Keratinocyte (primary cell): Measurements from ENCODE around the gene CELSR1. TPM values are rescaled to one million over a fixed set of nuclear protein-coding genes. Genes with fewer than 3 reads are reported as not detected.
A peak's percentile ranks its signal among the peaks of the same experiment; 100 is the strongest.

ENCODE experiments used
- DNase-seq: peaks from one replicate; pipeline ENCODE4 v3.0.0-alpha.2; 2011; ENCODE audit warnings: low read depth, missing footprints, low spot score
- FAIRE-seq: peaks from 2 replicates; lab custom pipeline; 2011; peaks lifted over from hg19 to GRCh38; lab: Jason Lieb, UNC
- H2AFZ ChIP-seq: 2 replicates; pipeline ENCODE4 v1.6.0; 2012; ENCODE audit warnings: low read length, control low read depth, inconsistent platforms; ENCODE audit not compliant: control insufficient read depth
- H3K27ac ChIP-seq: 2 replicates; pipeline ENCODE4 v1.5.1; 2011; ENCODE audit warnings: low read length; ENCODE audit not compliant: control insufficient read depth, insufficient read depth
- H3K27me3 ChIP-seq: 3 replicates; pipeline ENCODE4 v1.6.0; 2011; ENCODE audit warnings: low read length; ENCODE audit not compliant: control insufficient read depth, insufficient read depth; ENCODE audit errors: extremely low read depth
- H3K36me3 ChIP-seq, 2 experiments: 2 replicates in 1 of 2; 3 replicates in 1 of 2; pipeline ENCODE4 v1.5.1; 2011; ENCODE audit warnings: low read length in 2 of 2, mild to moderate bottlenecking in 1 of 2; ENCODE audit not compliant: control insufficient read depth in 2 of 2, insufficient read depth in 2 of 2; ENCODE audit errors: extremely low read depth in 1 of 2
- H3K4me1 ChIP-seq: 3 replicates; pipeline ENCODE4 v1.5.1; 2011; ENCODE audit warnings: low read length; ENCODE audit not compliant: control insufficient read depth, insufficient read depth; ENCODE audit errors: extremely low read depth
- H3K4me2 ChIP-seq: 3 replicates; pipeline ENCODE4 v1.6.0; 2011; ENCODE audit warnings: low read depth, low read length; ENCODE audit not compliant: control insufficient read depth, insufficient read depth; ENCODE audit errors: extremely low read depth
- H3K4me3 ChIP-seq, 3 experiments: fragments of 200-600 bp in 1 of 3; sonication (generic) in 1 of 3; 2 replicates in 2 of 3; 3 replicates in 1 of 3; pipeline ENCODE4 v1.5.1; 2011 to 2016; ENCODE audit warnings: low read length in 3 of 3, mild to moderate bottlenecking in 3 of 3, control low read depth in 2 of 3, inconsistent platforms in 1 of 3, low read depth in 1 of 3, mixed read lengths in 1 of 3, mixed run types in 1 of 3, moderate library complexity in 1 of 3; ENCODE audit not compliant: control insufficient read depth in 2 of 3, insufficient read depth in 2 of 3; ENCODE audit errors: extremely low read depth in 1 of 3
- H3K79me2 ChIP-seq: 2 replicates; pipeline ENCODE4 v1.6.0; 2012; ENCODE audit warnings: low read length; ENCODE audit not compliant: control insufficient read depth, insufficient read depth
- H3K9ac ChIP-seq: 3 replicates; pipeline ENCODE4 v1.6.0; 2011; ENCODE audit warnings: low read length; ENCODE audit not compliant: control insufficient read depth, insufficient read depth; ENCODE audit errors: extremely low read depth
- H3K9me1 ChIP-seq: 3 replicates; pipeline ENCODE4 v1.6.0; 2011; ENCODE audit warnings: low read length; ENCODE audit not compliant: control insufficient read depth, insufficient read depth; ENCODE audit errors: extremely low read depth
- H3K9me3 ChIP-seq: 2 replicates; pipeline ENCODE4 v1.5.1; 2012; ENCODE audit warnings: low read depth, low read length; ENCODE audit not compliant: control insufficient read depth
- H4K20me1 ChIP-seq: 3 replicates; pipeline ENCODE4 v1.6.0; 2011; ENCODE audit warnings: low read length; ENCODE audit not compliant: control insufficient read depth, insufficient read depth; ENCODE audit errors: extremely low read depth
- EZH2 ChIP-seq: IDR thresholded peaks from one replicate; pipeline ENCODE4 v1.6.1; 2012; ENCODE audit warnings: inconsistent platforms, mild to moderate bottlenecking, low read length, moderate library complexity
- dilution Hi-C: fragments of 300-500 bp; cut with MboI; formaldehyde crosslinking; loops from one replicate; pipeline ENCODE4 v1.7.0; 2020; ENCODE audit warnings: low sequenced_read_pairs; ENCODE audit not compliant: extremely low pct_ligation_motif_present
- polyA plus RNA-seq, 5 experiments: library from polyadenylated mRNA; depleted of rRNA in 3 of 5; stranded (reverse) in 3 of 5; stranded (forward) in 1 of 5; unstranded in 1 of 5; fragments of >200 nt; gene quantifications; 1 replicate in 1 of 5; 2 replicates in 3 of 5; 3 replicates in 1 of 5; pipeline versions ENCODE4 v1.2.1 to v1.2.3, GENCODE V29; 2011 to 2012; ENCODE audit warnings: missing spikeins in 2 of 5, low read depth in 1 of 5, low replicate concordance in 1 of 5
- TF ChIP-seq, protein P1 (sequence below), 3 experiments: IDR thresholded peaks in 1 of 3; conservative IDR thresholded peaks in 1 of 3; optimal IDR thresholded peaks in 1 of 3; 2 replicates in 2 of 3; 3 replicates in 1 of 3; pipeline versions ENCODE3 to v1.5.1; 2011; ENCODE audit warnings: low read length in 3 of 3, mild to moderate bottlenecking in 3 of 3, moderate library complexity in 2 of 3, control low read depth in 1 of 3, inconsistent platforms in 1 of 3; ENCODE audit not compliant: insufficient read depth in 2 of 3; ENCODE audit errors: extremely low read depth in 1 of 3

CELSR1 gene
- polyA plus RNA-seq, 1 donor (not counting 4 experiments of a cell fraction or from before 2014, with no cell fraction given) = 16.1 TPM

DNA sequence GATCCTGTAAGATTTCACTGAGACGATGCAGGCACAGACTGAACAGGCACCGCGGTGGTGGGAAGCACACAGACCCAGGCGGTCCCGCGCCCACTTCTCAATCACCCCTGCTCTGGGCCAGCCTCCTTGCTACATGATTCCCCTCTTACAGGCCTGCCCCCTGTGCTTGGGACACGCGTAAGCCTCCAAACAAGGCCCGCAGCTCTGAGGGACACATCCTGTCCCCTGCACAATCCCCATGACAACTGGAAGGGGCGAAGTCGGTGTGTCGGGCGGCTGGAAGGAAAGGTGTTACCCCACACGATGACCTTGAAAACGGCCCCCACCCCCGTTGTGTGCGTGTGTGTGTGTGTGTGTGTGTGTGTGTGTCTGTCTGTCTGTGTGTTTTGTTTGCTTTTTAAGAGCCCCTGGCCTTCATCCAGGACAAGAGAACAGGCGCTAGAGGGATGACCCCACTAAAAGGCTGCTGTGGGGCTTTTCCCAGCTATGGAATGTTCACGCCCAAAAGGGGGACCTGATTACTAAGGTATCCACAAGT is 13.1 kb downstream of the CELSR1 start:
- Histone ChIP-seq H3K36me3 (peaks cover 0 to 4% of the 10 kb centered on the region in 2 experiments), H3K27me3 (no peaks in the 10 kb centered on the region), H3K4me2 (no peak overlapping the region), H3K9me3 (no peaks in the 10 kb centered on the region), H3K79me2 (peaks cover 40% of the 10 kb centered on the region), H4K20me1 (no peaks in the 10 kb centered on the region), H3K4me3 (no peak overlapping the region), H2AFZ (no peak overlapping the region), H3K9ac (peak overlapping the region; percentile 6), H3K27ac (no peak overlapping the region), H3K4me1 (peaks cover 43% of the 10 kb centered on the region), H3K9me1 (peaks cover 7% of the 10 kb centered on the region)
- no peak for TF ChIP-seq EZH2
- TF ChIP-seq, protein P1, sequence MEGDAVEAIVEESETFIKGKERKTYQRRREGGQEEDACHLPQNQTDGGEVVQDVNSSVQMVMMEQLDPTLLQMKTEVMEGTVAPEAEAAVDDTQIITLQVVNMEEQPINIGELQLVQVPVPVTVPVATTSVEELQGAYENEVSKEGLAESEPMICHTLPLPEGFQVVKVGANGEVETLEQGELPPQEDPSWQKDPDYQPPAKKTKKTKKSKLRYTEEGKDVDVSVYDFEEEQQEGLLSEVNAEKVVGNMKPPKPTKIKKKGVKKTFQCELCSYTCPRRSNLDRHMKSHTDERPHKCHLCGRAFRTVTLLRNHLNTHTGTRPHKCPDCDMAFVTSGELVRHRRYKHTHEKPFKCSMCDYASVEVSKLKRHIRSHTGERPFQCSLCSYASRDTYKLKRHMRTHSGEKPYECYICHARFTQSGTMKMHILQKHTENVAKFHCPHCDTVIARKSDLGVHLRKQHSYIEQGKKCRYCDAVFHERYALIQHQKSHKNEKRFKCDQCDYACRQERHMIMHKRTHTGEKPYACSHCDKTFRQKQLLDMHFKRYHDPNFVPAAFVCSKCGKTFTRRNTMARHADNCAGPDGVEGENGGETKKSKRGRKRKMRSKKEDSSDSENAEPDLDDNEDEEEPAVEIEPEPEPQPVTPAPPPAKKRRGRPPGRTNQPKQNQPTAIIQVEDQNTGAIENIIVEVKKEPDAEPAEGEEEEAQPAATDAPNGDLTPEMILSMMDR (optimal IDR thresholded peaks at IDR 0.05 in 1 of 3, IDR thresholded peaks at IDR 0.05 in 1 of 3, conservative IDR thresholded peaks at IDR 0.05 in 1 of 3; ENCODE audit: extremely low read depth in 1 of 3, insufficient read depth in 2 of 3, low read length in 3 of 3) = no peak
- no peak for FAIRE-seq
- dilution Hi-C loops = no loop called here
- DNase-seq = no peak

DNA sequence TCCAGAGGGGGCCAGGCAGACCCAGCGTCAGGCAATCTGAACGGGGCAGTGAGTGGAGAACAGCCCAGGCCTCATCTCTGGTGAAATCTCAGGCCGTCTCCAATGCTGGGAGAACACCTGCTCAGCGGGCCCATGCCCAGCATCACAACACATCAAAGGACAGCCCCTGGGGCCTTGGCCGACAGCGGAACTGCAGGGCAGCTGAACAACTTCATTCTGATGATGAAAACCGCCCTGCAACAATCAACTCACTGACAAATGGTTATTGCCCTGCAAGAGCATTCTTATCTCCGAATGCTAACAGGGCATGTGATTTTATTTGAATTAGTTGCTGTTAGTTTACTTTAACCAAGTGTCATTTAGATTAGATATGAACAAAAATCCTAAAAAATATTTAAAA is 14.6 kb downstream of the CELSR1 start:
- Histone ChIP-seq H3K79me2 (peaks cover 43% of the 10 kb centered on the region), H2AFZ (no peak overlapping the region), H3K27ac (no peak overlapping the region), H3K4me2 (no peak overlapping the region), H3K9me3 (no peaks in the 10 kb centered on the region), H3K4me3 (no peak overlapping the region), H3K9ac (no peak overlapping the region), H3K9me1 (peaks cover 7% of the 10 kb centered on the region), H3K27me3 (no peaks in the 10 kb centered on the region), H3K4me1 (peaks cover 36% of the 10 kb centered on the region), H4K20me1 (no peaks in the 10 kb centered on the region), H3K36me3 (peaks cover 0 to 11% of the 10 kb centered on the region in 2 experiments)
- no peak for FAIRE-seq
- dilution Hi-C loops = no loop called here
- TF ChIP-seq, protein P1 (optimal IDR thresholded peaks at IDR 0.05 in 1 of 3, IDR thresholded peaks at IDR 0.05 in 1 of 3, conservative IDR thresholded peaks at IDR 0.05 in 1 of 3; ENCODE audit: extremely low read depth in 1 of 3, insufficient read depth in 2 of 3, low read length in 3 of 3) = no peak
- no peak for TF ChIP-seq EZH2
- no peak for DNase-seq
